Activated CD4-positive, alpha-beta T cell treated with anti-CD3 and anti-CD28 coated beads, Interleukin-2, amount 10 ng/mL, durations not matched to agents 24 days and 14 days (primary cell): ENCODE results near the gene TMIGD3. TPM values are rescaled to one million over a fixed set of nuclear protein-coding genes. Genes with fewer than 3 reads are reported as not detected.
"Not testable (repeated sequence)": the region's sequence is repeated elsewhere in the genome, so short reads cannot be mapped to it uniquely, and the experiment has no call there.

Experiments
- DNase-seq: peaks from one replicate; pipeline ENCODE4 v3.0.0; 2022
- H3K27ac Mint-ChIP-seq: one replicate; pipeline ENCODE4 v1.8.0; 2022; ENCODE audit warnings: mild to moderate bottlenecking, mixed read lengths
- H3K27me3 Mint-ChIP-seq: one replicate; pipeline ENCODE4 v1.8.0; 2022; ENCODE audit warnings: mixed read lengths
- H3K36me3 Mint-ChIP-seq: one replicate; pipeline ENCODE4 v1.8.0; 2022; ENCODE audit warnings: low read depth, mild to moderate bottlenecking, mixed read lengths
- H3K4me1 Mint-ChIP-seq: one replicate; pipeline ENCODE4 v1.8.0; 2021; ENCODE audit warnings: mixed read lengths
- H3K4me3 Mint-ChIP-seq: one replicate; pipeline ENCODE4 v1.8.0; 2022; ENCODE audit warnings: mild to moderate bottlenecking, moderate library complexity, mixed read lengths
- H3K9me3 Mint-ChIP-seq: one replicate; pipeline ENCODE4 v1.8.0; 2021; ENCODE audit warnings: mixed read lengths
- intact Hi-C: fragments of 100-400 bp; cut with micrococcal nuclease; formaldehyde crosslinking; loops from one replicate; pipeline ENCODE4 v1.15.1; 2023
- total RNA-seq: library from RNA; stranded (reverse); gene quantifications from 2 replicates; pipeline ENCODE4 v1.2.3, GENCODE V29; 2022

The TMIGD3 gene
- total RNA-seq = not detected in 2 replicates

GRCh38 chr1:111503585-111504060, at the start of gene TMIGD3, which contains the start of gene ADORA3:
TSS of gene TMIGD3 (minus strand) at chr1:111503633. CDS start at chr1:111503354, 279 bp downstream.
TSS of gene ADORA3 (minus strand) at chr1:111503633. CDS start at chr1:111503354, 279 bp downstream.
- Mint-ChIP-seq H3K27me3 (peaks cover 2% of the 10 kb centered on the region), H3K4me3 (peak within 1 kb of the TSS; percentile 39), H3K36me3 (no peaks in the 10 kb centered on the region), H3K4me1 (peaks cover 59% of the 10 kb centered on the region), H3K27ac (peak within 1 kb of the TSS; percentile 51), H3K9me3 (peaks cover 8% of the 10 kb centered on the region)
- intact Hi-C loops = no loop called here
- peak; percentile 71 for DNase-seq

GRCh38 chr1:111553196-111553595, 49.8 kb upstream of the TMIGD3 start:
- Mint-ChIP-seq H3K9me3 (no peaks in the 10 kb centered on the region), H3K36me3 (no peaks in the 10 kb centered on the region), H3K27me3 (peaks cover 8% of the 10 kb centered on the region), H3K27ac (no peak overlapping the region), H3K4me3 (no peak overlapping the region), H3K4me1 (peaks cover 1% of the 10 kb centered on the region)
- intact Hi-C loops = no loop called here
- DNase-seq = no peak

DNA sequence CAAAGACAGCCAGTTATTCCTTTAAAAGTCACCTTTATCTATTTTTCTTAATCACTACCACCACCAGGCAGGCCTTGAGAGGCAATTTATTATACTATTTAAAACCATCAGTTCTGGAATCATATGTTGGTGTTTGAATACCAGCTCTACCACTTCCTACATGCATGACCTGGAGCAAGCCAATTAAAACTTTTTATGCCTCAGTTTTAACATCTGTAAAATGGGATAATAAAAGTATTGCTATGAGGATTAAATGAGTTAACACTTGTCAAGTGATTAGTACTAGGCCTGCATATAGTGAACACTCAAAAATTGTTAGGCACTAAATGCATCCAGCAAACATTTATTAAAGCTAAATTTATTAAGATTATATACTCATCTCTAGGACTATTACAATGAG, 49.2 kb upstream of the TMIGD3 start:
- Mint-ChIP-seq H3K4me3 (no peak overlapping the region), H3K9me3 (no peaks in the 10 kb centered on the region), H3K4me1 (peaks cover 1% of the 10 kb centered on the region), H3K27me3 (peaks cover 10% of the 10 kb centered on the region), H3K36me3 (no peaks in the 10 kb centered on the region), H3K27ac (no peak overlapping the region)
- intact Hi-C loops = no loop called here
- DNase-seq = no peak

- Mint-ChIP-seq H3K27ac (no peak overlapping the region), H3K27me3 (peaks cover 10% of the 10 kb centered on the region), H3K4me1 (peaks cover 1% of the 10 kb centered on the region), H3K36me3 (no peaks in the 10 kb centered on the region), H3K4me3 (no peak overlapping the region), H3K9me3 (no peaks in the 10 kb centered on the region)
- intact Hi-C loops = no loop called here
- no peak for DNase-seq
Observed at GRCh38 chr1:111551623-111552411, 48.4 kb upstream of the TMIGD3 start.

DNA sequence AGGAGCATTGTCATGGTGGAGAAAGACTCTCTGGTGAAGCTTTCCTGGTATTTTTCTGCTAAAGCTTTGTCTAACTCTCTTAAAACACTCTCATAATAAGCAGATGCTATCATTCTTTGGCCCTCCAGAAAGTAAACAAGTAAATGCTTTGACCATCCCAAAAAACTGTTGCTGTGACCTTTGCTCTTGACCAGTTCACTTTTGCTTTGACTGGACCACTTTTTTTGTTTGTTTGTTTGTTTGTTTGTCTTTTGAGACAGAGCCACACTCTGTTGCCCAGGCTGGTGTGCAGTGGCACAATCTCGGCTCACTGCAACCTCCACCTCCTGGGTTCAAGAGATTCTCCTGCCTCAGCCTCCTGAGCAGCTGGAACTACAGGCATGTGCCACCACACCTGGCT, 44.4 kb upstream of the TMIGD3 start:
- intact Hi-C loops, DNase-seq, H3K27ac Mint-ChIP-seq, H3K4me3 Mint-ChIP-seq, H3K36me3 Mint-ChIP-seq, H3K4me1 Mint-ChIP-seq: not testable (repeated sequence)
- Mint-ChIP-seq H3K9me3 (peaks cover 13% of the 10 kb centered on the region), H3K27me3 (peaks cover 17% of the 10 kb centered on the region)

GRCh38 chr1:111542187-111542586, 38.8 kb upstream of the TMIGD3 start:
- Mint-ChIP-seq H3K4me3 (no peak overlapping the region), H3K36me3 (peaks cover 2% of the 10 kb centered on the region), H3K9me3 (peaks cover 19% of the 10 kb centered on the region), H3K27ac (no peak overlapping the region), H3K27me3 (peaks cover 28% of the 10 kb centered on the region), H3K4me1 (peaks cover 11% of the 10 kb centered on the region)
- DNase-seq = no peak
- intact Hi-C loops = no loop called here

- Mint-ChIP-seq H3K9me3 (peaks cover 24% of the 10 kb centered on the region), H3K36me3 (peaks cover 2% of the 10 kb centered on the region), H3K4me1 (peaks cover 12% of the 10 kb centered on the region), H3K27me3 (peaks cover 29% of the 10 kb centered on the region), H3K27ac (no peak overlapping the region), H3K4me3 (no peak overlapping the region)
- intact Hi-C loops = no loop called here
- DNase-seq = no peak
Observed at GRCh38 chr1:111541721-111542120, 38.3 kb upstream of the TMIGD3 start.

GRCh38 chr1:111540928-111541327, 37.5 kb upstream of the TMIGD3 start:
- no peak overlapping the region for H3K27ac Mint-ChIP-seq
- no peaks in the 10 kb centered on the region for H3K36me3 Mint-ChIP-seq
- DNase-seq = no peak
- peaks cover 28% of the 10 kb centered on the region for H3K9me3 Mint-ChIP-seq
- H3K27me3 Mint-ChIP-seq = peaks cover 26% of the 10 kb centered on the region
- intact Hi-C loops = no loop called here
- no peak overlapping the region for H3K4me3 Mint-ChIP-seq
- H3K4me1 Mint-ChIP-seq = peaks cover 13% of the 10 kb centered on the region

GRCh38 chr1:111538343-111539025, 35.1 kb upstream of the TMIGD3 start:
- intact Hi-C loops = no loop called here
- H3K36me3 Mint-ChIP-seq = no peaks in the 10 kb centered on the region
- no peak overlapping the region for H3K4me3 Mint-ChIP-seq
- H3K27me3 Mint-ChIP-seq = peaks cover 21% of the 10 kb centered on the region
- DNase-seq = no peak
- H3K9me3 Mint-ChIP-seq = peaks cover 19% of the 10 kb centered on the region
- H3K27ac Mint-ChIP-seq = peak overlapping the region; percentile 39
- peaks cover 13% of the 10 kb centered on the region for H3K4me1 Mint-ChIP-seq

GRCh38 chr1:111535256-111536191, 32.1 kb upstream of the TMIGD3 start:
- no peak for DNase-seq
- Mint-ChIP-seq H3K9me3 (peaks cover 11% of the 10 kb centered on the region), H3K27me3 (peaks cover 10% of the 10 kb centered on the region), H3K36me3 (no peaks in the 10 kb centered on the region), H3K4me3 (no peak overlapping the region), H3K27ac (no peak overlapping the region), H3K4me1 (peaks cover 9% of the 10 kb centered on the region)
- intact Hi-C loops = no loop called here

GRCh38 chr1:111520053-111520452, 16.6 kb upstream of the TMIGD3 start:
- peaks cover 25% of the 10 kb centered on the region for H3K4me1 Mint-ChIP-seq
- peak; percentile 23 for DNase-seq
- intact Hi-C loops = no loop called here
- peaks cover 2% of the 10 kb centered on the region for H3K27me3 Mint-ChIP-seq
- H3K27ac Mint-ChIP-seq = no peak overlapping the region
- no peak overlapping the region for H3K4me3 Mint-ChIP-seq
- peaks cover 2% of the 10 kb centered on the region for H3K9me3 Mint-ChIP-seq
- peaks cover 2% of the 10 kb centered on the region for H3K36me3 Mint-ChIP-seq

- intact Hi-C loops = loop anchor here (1.0 kb wide), 1 partner anchor 76 kb away; no protein-coding TSS in a partner anchor
- peak; percentile 76 for DNase-seq
- peaks cover 3% of the 10 kb centered on the region for H3K9me3 Mint-ChIP-seq
- H3K4me1 Mint-ChIP-seq = peaks cover 42% of the 10 kb centered on the region
- H3K27me3 Mint-ChIP-seq = no peaks in the 10 kb centered on the region
- H3K36me3 Mint-ChIP-seq = no peaks in the 10 kb centered on the region
- peak overlapping the region; percentile 36 for H3K4me3 Mint-ChIP-seq
- H3K27ac Mint-ChIP-seq = peak overlapping the region; percentile 70
Observed at GRCh38 chr1:111517469-111518225, 14.2 kb upstream of the TMIGD3 start.
